AG10803 (cell line): ENCODE results near the gene PILRA.

ENCODE experiments used
- DNase-seq: peaks from one replicate; pipeline ENCODE4 v3.0.0; 2010; ENCODE audit warnings: low read depth
- H3K4me3 ChIP-seq: 2 replicates; pipeline ENCODE4 v1.5.1; 2011; ENCODE audit warnings: mild to moderate bottlenecking, low read length, control low read depth
- TF ChIP-seq, protein P1 (sequence below): conservative IDR thresholded peaks from 2 replicates; pipeline ENCODE4 v1.5.1; 2011; ENCODE audit warnings: mild to moderate bottlenecking, low read length, control low read depth, inconsistent platforms

Gene PILRA

GRCh38 chr7:100353685-100354330 is 19.5 kb upstream of the PILRA start:
- TF ChIP-seq, protein P1, sequence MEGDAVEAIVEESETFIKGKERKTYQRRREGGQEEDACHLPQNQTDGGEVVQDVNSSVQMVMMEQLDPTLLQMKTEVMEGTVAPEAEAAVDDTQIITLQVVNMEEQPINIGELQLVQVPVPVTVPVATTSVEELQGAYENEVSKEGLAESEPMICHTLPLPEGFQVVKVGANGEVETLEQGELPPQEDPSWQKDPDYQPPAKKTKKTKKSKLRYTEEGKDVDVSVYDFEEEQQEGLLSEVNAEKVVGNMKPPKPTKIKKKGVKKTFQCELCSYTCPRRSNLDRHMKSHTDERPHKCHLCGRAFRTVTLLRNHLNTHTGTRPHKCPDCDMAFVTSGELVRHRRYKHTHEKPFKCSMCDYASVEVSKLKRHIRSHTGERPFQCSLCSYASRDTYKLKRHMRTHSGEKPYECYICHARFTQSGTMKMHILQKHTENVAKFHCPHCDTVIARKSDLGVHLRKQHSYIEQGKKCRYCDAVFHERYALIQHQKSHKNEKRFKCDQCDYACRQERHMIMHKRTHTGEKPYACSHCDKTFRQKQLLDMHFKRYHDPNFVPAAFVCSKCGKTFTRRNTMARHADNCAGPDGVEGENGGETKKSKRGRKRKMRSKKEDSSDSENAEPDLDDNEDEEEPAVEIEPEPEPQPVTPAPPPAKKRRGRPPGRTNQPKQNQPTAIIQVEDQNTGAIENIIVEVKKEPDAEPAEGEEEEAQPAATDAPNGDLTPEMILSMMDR, result no peak
- no peak overlapping the region for H3K4me3 ChIP-seq
- DNase-seq, result no peak

- H3K4me3 ChIP-seq, result no peak overlapping the region
- DNase-seq, result no peak
- TF ChIP-seq, protein P1, result no peak
Observed at GRCh38 chr7:100356416-100357068, 16.7 kb upstream of the PILRA start.

DNA sequence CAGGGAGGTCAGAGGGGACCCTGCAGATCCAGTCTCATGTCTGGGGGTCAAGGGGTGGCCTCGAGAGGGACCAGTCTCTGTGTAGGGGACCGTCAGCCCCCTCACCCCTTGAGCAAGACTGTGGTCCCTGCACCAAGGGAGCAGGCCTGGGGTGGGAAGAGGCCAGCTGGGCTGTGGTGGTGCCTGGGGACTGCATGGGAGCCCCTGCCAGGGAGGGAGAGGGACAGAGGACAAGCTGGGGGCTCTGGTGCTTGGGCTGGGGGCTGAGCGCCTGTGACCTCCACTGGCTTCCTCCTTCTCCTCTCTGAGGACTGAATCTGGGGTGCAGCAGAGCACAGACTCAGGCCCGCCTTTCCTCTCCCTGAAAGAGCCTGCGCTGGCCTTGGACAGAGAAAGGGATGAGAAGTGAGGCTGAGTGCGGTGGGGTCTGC is 16.1 kb upstream of the PILRA start:
- no peak overlapping the region for H3K4me3 ChIP-seq
- TF ChIP-seq, protein P1, result no peak
- no peak for DNase-seq

DNA sequence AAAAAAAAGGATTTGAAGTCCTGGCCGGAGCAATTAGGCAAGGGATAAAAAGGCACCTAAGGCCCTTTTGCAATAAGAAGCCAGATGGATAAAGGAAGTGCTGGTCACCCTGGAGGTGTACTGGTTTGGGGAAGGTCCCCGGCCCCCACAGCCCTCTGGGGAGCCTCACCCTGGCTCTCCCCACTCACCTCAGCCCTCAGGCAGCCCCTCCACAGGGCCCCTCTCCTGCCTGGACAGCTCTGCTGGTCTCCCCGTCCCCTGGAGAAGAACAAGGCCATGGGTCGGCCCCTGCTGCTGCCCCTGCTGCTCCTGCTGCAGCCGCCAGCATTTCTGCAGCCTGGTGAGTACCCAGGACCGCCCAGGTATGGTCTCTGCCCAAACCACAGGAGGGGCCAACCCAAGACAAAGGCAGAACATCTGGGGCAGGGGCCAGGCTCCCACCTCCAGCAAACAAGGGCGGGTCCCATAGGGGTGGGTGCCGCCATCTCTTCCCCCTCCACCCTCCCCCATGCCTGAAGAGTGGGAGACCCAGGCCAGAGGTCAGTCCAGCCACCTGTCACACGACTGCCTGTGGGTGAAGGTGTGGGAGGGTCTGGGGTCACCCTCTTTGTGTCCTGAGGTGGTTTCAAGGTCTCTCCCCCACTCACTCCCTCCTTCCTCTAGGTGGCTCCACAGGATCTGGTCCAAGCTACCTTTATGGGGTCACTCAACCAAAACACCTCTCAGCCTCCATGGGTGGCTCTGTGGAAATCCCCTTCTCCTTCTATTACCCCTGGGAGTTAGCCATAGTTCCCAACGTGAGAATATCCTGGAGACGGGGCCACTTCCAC is 15.0 kb upstream of the PILRA start, which contains the start of gene PILRB:
Gene PILRB, plus strand, starts transcription at position 91 of the 830 bp plus-strand sequence. Its CDS starts 186 bp downstream, at position 277.
- H3K4me3 ChIP-seq, result no peak within 1 kb of the TSS
- TF ChIP-seq, protein P1, result no peak
- DNase-seq, result no peak

DNA sequence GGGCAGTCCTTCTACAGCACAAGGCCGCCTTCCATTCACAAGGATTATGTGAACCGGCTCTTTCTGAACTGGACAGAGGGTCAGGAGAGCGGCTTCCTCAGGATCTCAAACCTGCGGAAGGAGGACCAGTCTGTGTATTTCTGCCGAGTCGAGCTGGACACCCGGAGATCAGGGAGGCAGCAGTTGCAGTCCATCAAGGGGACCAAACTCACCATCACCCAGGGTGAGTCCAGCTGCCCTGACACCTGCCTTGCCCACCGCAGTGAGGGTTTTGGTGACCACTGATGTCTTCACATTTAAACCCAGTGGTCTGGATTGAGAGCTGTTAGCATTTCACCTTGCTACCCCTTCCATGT is 14.5 kb upstream of the PILRA start:
- no peak for DNase-seq
- H3K4me3 ChIP-seq, result no peak overlapping the region
- TF ChIP-seq, protein P1, result no peak

GRCh38 chr7:100360135-100360854 is 13.0 kb upstream of the PILRA start:
- TF ChIP-seq, protein P1, result no peak
- DNase-seq, result no peak
- no peak overlapping the region for H3K4me3 ChIP-seq
